Stomach (tissue), 9 donors: ENCODE measurements around the gene WWOX. TPM values are rescaled to one million over a fixed set of nuclear protein-coding genes. Genes with fewer than 3 reads are reported as not detected.

Experiments
- DNase-seq, 2 donors: peaks; one replicate each; pipeline versions ENCODE4 v3.0.0 to v3.0.0-alpha.2; 2013 to 2019
- H3K27ac ChIP-seq, 5 donors: fragments of 200-600 bp in 4 of 5; sonication (generic) in 4 of 5; one replicate each; pipeline ENCODE4 v1.5.1; 2013 to 2019; ENCODE audit warnings: mild to moderate bottlenecking in 1 of 5, moderate library complexity in 1 of 5
- H3K27me3 ChIP-seq, 3 donors: fragments of 200-600 bp; sonication (generic); one replicate each; pipeline ENCODE4 v1.5.1; 2017 to 2019; ENCODE audit warnings: mixed run types in 1 of 3
- H3K36me3 ChIP-seq, 4 donors: fragments of 200-600 bp; sonication (generic); 1 replicate in 3 of 4; 2 replicates in 1 of 4; pipeline ENCODE4 v1.5.1; 2016 to 2019
- H3K4me1 ChIP-seq, 4 donors: fragments of 200-600 bp; sonication (generic); one replicate each; pipeline ENCODE4 v1.5.1; 2016 to 2019
- H3K4me3 ChIP-seq, 4 donors: fragments of 200-600 bp; sonication (generic) in 3 of 4; one replicate each; pipeline ENCODE4 v1.5.1; 2016 to 2019; ENCODE audit warnings: mild to moderate bottlenecking in 1 of 4
- H3K9me3 ChIP-seq, 4 donors: fragments of 200-600 bp; sonication (generic); one replicate each; pipeline ENCODE4 v1.5.1; 2016 to 2019
- CTCF ChIP-seq, 7 experiments: fragments of 450-650 bp in 4 of 7; fragments of 200-600 bp in 3 of 7; sonication (generic) in 3 of 7; IDR thresholded peaks; one replicate each; pipeline ENCODE4 v1.5.1; 2016 to 2019; ENCODE audit warnings: antibody characterized with exemption in 7 of 7, control low read depth in 2 of 7, mild to moderate bottlenecking in 1 of 7
- EP300 ChIP-seq: sonication (generic); formaldehyde crosslinking; IDR thresholded peaks from one replicate; pipeline ENCODE4 v1.6.1; 2017; ENCODE audit warnings: antibody characterized with exemption
- POLR2A ChIP-seq, 4 donors: fragments of 450-650 bp; IDR thresholded peaks; one replicate each; pipeline ENCODE4 v1.6.1; 2016; ENCODE audit warnings: antibody characterized with exemption in 4 of 4, control low read depth in 2 of 4, mild to moderate bottlenecking in 1 of 4, moderate library complexity in 1 of 4
- POLR2AphosphoS5 ChIP-seq, 3 donors: sonication (generic); formaldehyde crosslinking; IDR thresholded peaks; one replicate each; pipeline ENCODE4 v1.6.1; 2016; ENCODE audit warnings: antibody characterized with exemption in 3 of 3
- WGBS, 5 donors: extraction: QIAGEN DNeasy Blood & Tissue Kit in 3 of 5; methylation state at CpG; one replicate each; pipeline versions ENCODE4 v1.1.5 to v1.1.7; 2013 to 2018; 5-methylcytosine and 5-hydroxymethylcytosine counted together
- intact Hi-C: fragments of 100-400 bp; cut with DNase I; formaldehyde crosslinking; loops from one replicate; pipeline ENCODE4 v1.15.1; 2023; ENCODE audit warnings: low total_unique reads
- polyA plus RNA-seq, 3 donors: library from polyadenylated mRNA; stranded (reverse); fragments of 200-250 nt; gene quantifications; one replicate each; pipeline ENCODE4 v1.2.3, GENCODE V29; 2013
- total RNA-seq, 5 donors: library from RNA; depleted of rRNA; stranded (reverse); fragments of >200 nt; gene quantifications; one replicate each; pipeline versions ENCODE4 v1.1.0 to v1.2.3, GENCODE V29; 2014 to 2016
- donor health status: healthy with polysubstance abuse.
- donor health status: Bipolar disorder and iron deficiency.
- donor health status: healthy.

WWOX gene
- total and polyA plus RNA-seq, 8 donors, result 7.7 to 129 (median 48.7) TPM

GRCh38 chr16:78209951-78210661 is 110.7 kb downstream of the WWOX start:
- TF ChIP-seq POLR2AphosphoS5 (IDR thresholded peaks at IDR 0.05) (no peak), POLR2A (IDR thresholded peaks at IDR 0.05) (no peak), EP300 (no peak), CTCF (IDR thresholded peaks at IDR 0.05) (no peak)
- Histone ChIP-seq H3K36me3 (no peaks in the 10 kb centered on the region), H3K27me3 (no peaks in the 10 kb centered on the region), H3K4me1 (peaks cover 3 to 14% (median 8%) of the 10 kb centered on the region in 4 donors), H3K9me3 (no peaks in the 10 kb centered on the region), H3K4me3 (no peak overlapping the region), H3K27ac (no peak overlapping the region)
- intact Hi-C loops, result no loop called here
- DNase-seq, result peak in 1 of 2 donors; percentile 32
- WGBS, 5 donors, result 41 to 51% (median 46%) methylated on average over 10 of the region's 10 CpGs

GRCh38 chr16:78211020-78211599 is 111.7 kb downstream of the WWOX start:
- no peaks in the 10 kb centered on the region for H3K36me3 ChIP-seq
- intact Hi-C loops, result no loop called here
- no peak for TF ChIP-seq POLR2A (IDR thresholded peaks at IDR 0.05)
- TF ChIP-seq POLR2AphosphoS5 (IDR thresholded peaks at IDR 0.05), result no peak
- no peak for TF ChIP-seq CTCF (IDR thresholded peaks at IDR 0.05)
- TF ChIP-seq EP300, result no peak
- no peak overlapping the region for H3K27ac ChIP-seq
- no peaks in the 10 kb centered on the region for H3K9me3 ChIP-seq
- no peak overlapping the region for H3K4me3 ChIP-seq
- H3K4me1 ChIP-seq, result peaks cover 3 to 14% (median 8%) of the 10 kb centered on the region in 4 donors
- WGBS, 5 donors, result 81 to 84% (median 83%) methylated on average over 7 of the region's 7 CpGs
- DNase-seq, result no peak
- H3K27me3 ChIP-seq, result no peaks in the 10 kb centered on the region

DNA sequence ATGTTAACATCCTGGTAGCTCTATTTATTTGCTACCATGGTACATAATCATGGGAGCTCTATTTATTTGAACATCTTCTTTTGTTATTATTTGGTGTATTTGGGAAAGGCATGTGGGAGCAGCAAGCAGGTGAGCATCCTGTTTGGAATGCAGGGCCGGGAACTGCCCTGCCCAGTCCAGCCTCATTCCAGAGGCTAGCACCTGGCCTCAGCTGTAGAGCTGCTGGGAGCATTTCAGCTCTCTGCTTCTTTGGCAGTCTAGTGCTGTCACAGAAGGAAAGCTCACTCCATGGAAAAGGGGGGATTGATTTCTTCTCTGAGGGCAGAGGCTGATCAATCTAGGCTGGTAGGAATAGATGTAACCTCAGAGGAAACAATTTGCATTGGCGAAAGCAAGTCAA is 112.5 kb downstream of the WWOX start:
- H3K27me3 ChIP-seq, result no peaks in the 10 kb centered on the region
- peak; percentile 44 to 47 for DNase-seq
- no peak overlapping the region for H3K4me3 ChIP-seq
- no peak overlapping the region for H3K27ac ChIP-seq
- H3K9me3 ChIP-seq, result no peaks in the 10 kb centered on the region
- H3K4me1 ChIP-seq, result peaks cover 3 to 14% (median 8%) of the 10 kb centered on the region in 4 donors
- intact Hi-C loops, result no loop called here
- WGBS, 5 donors, result 60 to 84% (median 69%) methylated on average over 2 of the region's 2 CpGs
- H3K36me3 ChIP-seq, result no peaks in the 10 kb centered on the region
- TF ChIP-seq CTCF (IDR thresholded peaks at IDR 0.05), result no peak
- TF ChIP-seq POLR2A (IDR thresholded peaks at IDR 0.05), result no peak
- no peak for TF ChIP-seq POLR2AphosphoS5 (IDR thresholded peaks at IDR 0.05)
- TF ChIP-seq EP300, result no peak

DNA sequence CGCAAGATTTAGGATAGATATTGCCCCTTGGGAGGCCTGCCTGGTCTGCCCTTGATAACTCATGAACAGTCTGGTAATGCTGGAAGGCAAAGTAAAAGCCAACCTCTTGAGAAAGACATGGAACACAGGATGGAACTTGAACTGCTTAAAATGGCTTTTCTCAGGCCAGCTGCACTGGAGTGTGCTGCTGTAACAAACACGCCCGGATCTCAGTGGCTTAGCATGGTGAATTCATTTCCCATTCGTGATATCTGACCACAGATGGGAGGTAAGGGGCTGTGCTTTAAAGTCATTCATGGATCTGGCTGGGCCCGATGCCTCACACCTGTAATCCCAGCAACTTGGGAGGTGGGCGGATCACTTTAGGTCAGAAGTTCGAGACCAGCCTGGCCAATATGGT is 113.2 kb downstream of the WWOX start:
- WGBS, 5 donors, result 97 to 100% (median 98%) methylated on average over 7 of the region's 7 CpGs
- no peaks in the 10 kb centered on the region for H3K9me3 ChIP-seq
- peaks cover 3 to 14% (median 8%) of the 10 kb centered on the region in 4 donors for H3K4me1 ChIP-seq
- no peak for DNase-seq
- no peaks in the 10 kb centered on the region for H3K27me3 ChIP-seq
- no peaks in the 10 kb centered on the region for H3K36me3 ChIP-seq
- H3K27ac ChIP-seq, result no peak overlapping the region
- no peak overlapping the region for H3K4me3 ChIP-seq
- TF ChIP-seq EP300 (no peak), POLR2A (IDR thresholded peaks at IDR 0.05) (no peak), CTCF (IDR thresholded peaks at IDR 0.05) (no peak), POLR2AphosphoS5 (IDR thresholded peaks at IDR 0.05) (no peak)
- intact Hi-C loops, result no loop called here
